Psoas muscle (tissue), 8 donors: ENCODE measurements around the gene CYP51A1. TPM values are rescaled to one million over a fixed set of nuclear protein-coding genes. Genes with fewer than 3 reads are reported as not detected.

Experiments
- ATAC-seq, 4 donors: fragments of 200-7000 bp; cut with Tn5 transposase; one replicate each; pipeline ENCODE4 v1.9.1; 2020; ENCODE audit warnings: moderate library complexity in 3 of 4, mild to moderate bottlenecking in 2 of 4
- DNase-seq, 2 donors: peaks; one replicate each; pipeline ENCODE4 v3.0.0-alpha.2; 2020
- H3K27ac ChIP-seq: fragments of 200-600 bp; one replicate; pipeline ENCODE4 v1.8.0; 2022
- H3K27me3 ChIP-seq, 3 donors: fragments of 200-600 bp in 1 of 3; one replicate each; pipeline versions ENCODE4 v1.6.1 to v1.8.0; 2013 to 2022; ENCODE audit warnings: low read length in 2 of 3, mild to moderate bottlenecking in 2 of 3, moderate library complexity in 1 of 3; ENCODE audit not compliant: insufficient read depth in 3 of 3
- H3K36me3 ChIP-seq, 2 donors: fragments of 200-600 bp in 1 of 2; one replicate each; pipeline versions ENCODE4 v1.6.1 to v1.8.0; 2013 to 2022; ENCODE audit warnings: low read depth in 1 of 2, mild to moderate bottlenecking in 1 of 2, moderate library complexity in 1 of 2; ENCODE audit not compliant: insufficient read depth in 1 of 2
- H3K4me1 ChIP-seq: fragments of 200-600 bp; one replicate; pipeline ENCODE4 v1.8.0; 2022
- H3K4me3 ChIP-seq: fragments of 200-600 bp; one replicate; pipeline ENCODE4 v1.8.0; 2022; ENCODE audit warnings: mild to moderate bottlenecking
- H3K9me3 ChIP-seq: fragments of 200-600 bp; one replicate; pipeline ENCODE4 v1.8.0; 2022
- CTCF ChIP-seq: fragments of 200-600 bp; IDR thresholded peaks from one replicate; pipeline ENCODE4 v1.8.0; 2022; ENCODE audit warnings: antibody characterized with exemption
- WGBS, 3 donors: extraction: QIAGEN DNeasy Blood & Tissue Kit; methylation state at CpG; one replicate each; pipeline versions ENCODE4 v1.1.6 to v1.1.7; 2013; 5-methylcytosine and 5-hydroxymethylcytosine counted together
- intact Hi-C, 2 donors: fragments of 100-400 bp; cut with DNase I; formaldehyde crosslinking; loops; one replicate each; pipeline versions ENCODE4 v1.11.0 to v1.14.2; 2022
- polyA plus RNA-seq, 3 donors: library from polyadenylated mRNA; stranded (reverse); fragments of 200-250 nt; gene quantifications; one replicate each; pipeline ENCODE4 v1.2.3, GENCODE V29; 2013
- total RNA-seq, 4 donors: library from RNA; stranded (reverse); fragmentation: NEBNext Ultra II Directional in 2 of 4; extraction: Animal tissue kit (Norgen Biotek cat#: 25700) in 2 of 4; gene quantifications; one replicate each; pipeline versions ENCODE4 v1.2.1 to v1.2.4, GENCODE V29; 2021 to 2023
- donor health status: healthy with polysubstance abuse.
- donor health status: DM: no; HTN: no; CAD: no; lungs with moderate emphysema.
- donor health status: Bipolar disorder and iron deficiency.
- donor health status: healthy.
- donor health status: DM: yes; HTN: yes; CAD: no.
- donor health status: DM: no; HTN: no; CAD: no.
- donor health status: DM: no; HTN: no; CAD: no.
- donor health status: DM: yes; HTN: yes; CAD: no.

The CYP51A1 gene
- total and polyA plus RNA-seq, 7 donors: 4.2 to 23.9 (median 7.9) TPM

GRCh38 chr7:92131764-92132330 lies 2.4 kb downstream of the CYP51A1 start:
- 58 to 70% (median 62%) methylated on average over 4 of the region's 4 CpGs for WGBS, 3 donors
- intact Hi-C loops: no loop called here
- H3K4me1 ChIP-seq: no peaks in the 10 kb centered on the region
- no peaks in the 10 kb centered on the region for H3K27me3 ChIP-seq
- ATAC-seq: no peak
- no peak overlapping the region for H3K27ac ChIP-seq
- DNase-seq: no peak
- no peak overlapping the region for H3K4me3 ChIP-seq
- TF ChIP-seq CTCF: no peak
- H3K9me3 ChIP-seq: no peaks in the 10 kb centered on the region
- peaks cover 0 to 20% of the 10 kb centered on the region in 2 donors for H3K36me3 ChIP-seq

GRCh38 chr7:92131093-92131492 lies 3.2 kb downstream of the CYP51A1 start:
- H3K4me3 ChIP-seq: no peak overlapping the region
- intact Hi-C loops: no loop called here
- no peak overlapping the region for H3K27ac ChIP-seq
- 86 to 89% (median 87%) methylated on average over 5 of the region's 5 CpGs for WGBS, 3 donors
- DNase-seq (no peak), ATAC-seq (no peak)
- H3K9me3 ChIP-seq: no peaks in the 10 kb centered on the region
- no peaks in the 10 kb centered on the region for H3K27me3 ChIP-seq
- TF ChIP-seq CTCF: no peak
- H3K4me1 ChIP-seq: no peaks in the 10 kb centered on the region
- H3K36me3 ChIP-seq: peaks cover 0 to 22% of the 10 kb centered on the region in 2 donors

GRCh38 chr7:92121681-92122080 lies 12.6 kb downstream of the CYP51A1 start:
- no peak for DNase-seq
- H3K36me3 ChIP-seq: peaks cover 0 to 44% of the 10 kb centered on the region in 2 donors
- no peak for TF ChIP-seq CTCF
- no peaks in the 10 kb centered on the region for H3K27me3 ChIP-seq
- no peak for ATAC-seq
- H3K4me3 ChIP-seq: no peak overlapping the region
- no peak overlapping the region for H3K27ac ChIP-seq
- no peaks in the 10 kb centered on the region for H3K9me3 ChIP-seq
- no peaks in the 10 kb centered on the region for H3K4me1 ChIP-seq
- intact Hi-C loops: no loop called here

GRCh38 chr7:92119213-92119759 lies 15.0 kb downstream of the CYP51A1 start:
- ATAC-seq: no peak
- Histone ChIP-seq H3K4me3 (no peak overlapping the region), H3K27ac (no peak overlapping the region), H3K27me3 (no peaks in the 10 kb centered on the region), H3K9me3 (no peaks in the 10 kb centered on the region), H3K36me3 (peaks cover 0 to 55% of the 10 kb centered on the region in 2 donors), H3K4me1 (no peaks in the 10 kb centered on the region)
- no peak for TF ChIP-seq CTCF
- intact Hi-C loops: no loop called here
- no peak for DNase-seq
- 89 to 100% (median 91%) methylated on average over 1 of the region's 1 CpG for WGBS, 3 donors

- Histone ChIP-seq H3K27me3 (no peaks in the 10 kb centered on the region), H3K9me3 (no peaks in the 10 kb centered on the region), H3K4me3 (no peak overlapping the region), H3K36me3 (peaks cover 0 to 37% of the 10 kb centered on the region in 2 donors), H3K27ac (no peak overlapping the region), H3K4me1 (no peaks in the 10 kb centered on the region)
- intact Hi-C loops: no loop called here
- no peak for TF ChIP-seq CTCF
- WGBS, 3 donors: 93 to 98% (median 96%) methylated on average over 3 of the region's 3 CpGs
- ATAC-seq: no peak
- DNase-seq: no peak
Measured at GRCh38 chr7:92116949-92117348, 17.3 kb downstream of the CYP51A1 start.
